ENCODE measurements around the gene STK25. TPM values are rescaled to one million over a fixed set of nuclear protein-coding genes. Genes with fewer than 3 reads are reported as not detected.

STK25 gene
- total RNA-seq, 2 experiments from 2014 or later: 76.1 to 81.3 TPM

GRCh38 chr2:241466230-241466629, 42.2 kb downstream of the STK25 start:
- DNase-seq: no peak
- Mint-ChIP-seq H3K27ac (no peak overlapping the region), H3K9me3 (no peaks in the 10 kb centered on the region), H3K4me1 (ENCODE audit: low read depth) (no peaks in the 10 kb centered on the region), H3K4me3 (no peak overlapping the region), H3K36me3 (ENCODE audit: low read depth) (no peaks in the 10 kb centered on the region), H3K27me3 (peaks cover 20% of the 10 kb centered on the region)
- no peak for ATAC-seq (ENCODE audit: poor library complexity)
- peaks cover 5% of the 10 kb centered on the region for H3K4me1 ChIP-seq (ENCODE audit: insufficient read depth, low read length)
- H3K27me3 ChIP-seq (ENCODE audit: control insufficient read depth in 1 of 2, insufficient read depth in 2 of 2, low read length in 2 of 2): peaks cover 0 to 6% of the 10 kb centered on the region in 2 experiments
- TF ChIP-seq CTCF (IDR thresholded peaks at IDR 0.05): no peak
- CTCF ChIA-PET: no interaction called here
- POLR2A ChIA-PET: no interaction called here
- H3K4me3 ChIP-seq (ENCODE audit: low read length): no peak overlapping the region
- no peak overlapping the region for H3K27ac ChIP-seq (ENCODE audit: low read depth in 1 of 2, low read length in 2 of 2)
- no peaks in the 10 kb centered on the region for H3K9me3 ChIP-seq (ENCODE audit: control insufficient read depth in 1 of 2, insufficient read depth in 1 of 2, low read length in 2 of 2)
- H3K36me3 ChIP-seq (ENCODE audit: insufficient read depth, low read length): no peaks in the 10 kb centered on the region
- intact Hi-C loops (cut with DNase I, micrococcal nuclease): no loop called here

GRCh38 chr2:241465543-241465942, 42.8 kb downstream of the STK25 start:
- H3K4me1 ChIP-seq (ENCODE audit: insufficient read depth, low read length): peaks cover 5% of the 10 kb centered on the region
- ATAC-seq (ENCODE audit: poor library complexity): no peak
- Mint-ChIP-seq H3K36me3 (ENCODE audit: low read depth) (no peaks in the 10 kb centered on the region), H3K27ac (no peak overlapping the region), H3K9me3 (no peaks in the 10 kb centered on the region), H3K4me3 (no peak overlapping the region), H3K4me1 (ENCODE audit: low read depth) (no peaks in the 10 kb centered on the region), H3K27me3 (peaks cover 15% of the 10 kb centered on the region)
- H3K9me3 ChIP-seq (ENCODE audit: control insufficient read depth in 1 of 2, insufficient read depth in 1 of 2, low read length in 2 of 2): no peaks in the 10 kb centered on the region
- H3K4me3 ChIP-seq (ENCODE audit: low read length): no peak overlapping the region
- no peak for DNase-seq
- H3K36me3 ChIP-seq (ENCODE audit: insufficient read depth, low read length): no peaks in the 10 kb centered on the region
- peaks cover 0 to 6% of the 10 kb centered on the region in 2 experiments for H3K27me3 ChIP-seq (ENCODE audit: control insufficient read depth in 1 of 2, insufficient read depth in 2 of 2, low read length in 2 of 2)
- H3K27ac ChIP-seq (ENCODE audit: low read depth in 1 of 2, low read length in 2 of 2): no peak overlapping the region
- POLR2A ChIA-PET: no interaction called here
- CTCF ChIA-PET: no interaction called here
- intact Hi-C loops (cut with DNase I, micrococcal nuclease): no loop called here
- no peak for TF ChIP-seq CTCF (IDR thresholded peaks at IDR 0.05)

GRCh38 chr2:241463276-241464135, 44.9 kb downstream of the STK25 start:
- Mint-ChIP-seq H3K4me1 (ENCODE audit: low read depth) (no peaks in the 10 kb centered on the region), H3K9me3 (no peaks in the 10 kb centered on the region), H3K27me3 (peaks cover 9% of the 10 kb centered on the region), H3K27ac (no peak overlapping the region), H3K4me3 (no peak overlapping the region), H3K36me3 (ENCODE audit: low read depth) (no peaks in the 10 kb centered on the region)
- Histone ChIP-seq H3K9me3 (ENCODE audit: control insufficient read depth in 1 of 2, insufficient read depth in 1 of 2, low read length in 2 of 2) (no peaks in the 10 kb centered on the region), H3K4me1 (ENCODE audit: insufficient read depth, low read length) (no peaks in the 10 kb centered on the region), H3K27me3 (ENCODE audit: control insufficient read depth in 1 of 2, insufficient read depth in 2 of 2, low read length in 2 of 2) (peaks cover 0 to 6% of the 10 kb centered on the region in 2 experiments), H3K4me3 (ENCODE audit: low read length) (no peak overlapping the region), H3K27ac (ENCODE audit: low read depth in 1 of 2, low read length in 2 of 2) (no peak overlapping the region), H3K36me3 (ENCODE audit: insufficient read depth, low read length) (no peaks in the 10 kb centered on the region)
- DNase-seq: no peak
- intact Hi-C loops (cut with DNase I, micrococcal nuclease): no loop called here
- CTCF ChIA-PET: no interaction called here
- POLR2A ChIA-PET: no interaction called here
- TF ChIP-seq CTCF (IDR thresholded peaks at IDR 0.05): no peak
- no peak for ATAC-seq (ENCODE audit: poor library complexity)
